HepG2 (cell line): Measurements from ENCODE around the gene RNU6-1. TPM values are rescaled to one million over a fixed set of nuclear protein-coding genes. Genes with fewer than 3 reads are reported as not detected.

Source experiments
- CBX1 ChIP-seq: IDR thresholded peaks from one replicate; pipeline ENCODE4 v1.6.1; 2016; ENCODE audit warnings: antibody characterized with exemption, low read depth
- CHD2 ChIP-seq: IDR thresholded peaks from 2 replicates; pipeline ENCODE4 v1.6.1; 2011; ENCODE audit warnings: low read depth, low read length, improper control_type of control experiment
- EHMT2 ChIP-seq: fragments of 200-600 bp; sonication (generic); IDR thresholded peaks from 2 replicates; pipeline ENCODE4 v1.7.0; 2017; ENCODE audit warnings: antibody characterized with exemption, low read depth, low read length, borderline replicate concordance
- ELF3 ChIP-seq: IDR thresholded peaks from 2 replicates; pipeline ENCODE4 v1.6.1; 2016; ENCODE audit warnings: missing genetic modification reagents, missing compliant biosample characterization
- HDAC2 ChIP-seq: sonication (generic); formaldehyde crosslinking; IDR thresholded peaks from 2 replicates; pipeline ENCODE4 v1.4.0; 2020; ENCODE audit warnings: missing genetic modification reagents
- HNF4A ChIP-seq: sonication (generic); formaldehyde crosslinking; IDR thresholded peaks from 2 replicates; pipeline ENCODE4 v1.4.0; 2020; ENCODE audit warnings: missing genetic modification reagents
- MED1 ChIP-seq: sonication (generic); formaldehyde crosslinking; IDR thresholded peaks from 2 replicates; pipeline ENCODE4 v1.4.0; 2020; ENCODE audit warnings: missing genetic modification reagents
- NFIC ChIP-seq: IDR thresholded peaks from 2 replicates; pipeline ENCODE4 v1.6.1; 2012; ENCODE audit warnings: mild to moderate bottlenecking, low read length, inconsistent platforms
- NFRKB ChIP-seq: fragments of 450-650 bp; IDR thresholded peaks from 2 replicates; pipeline ENCODE4 v1.6.1; 2017
- NKX3-1 ChIP-seq: sonication (generic); formaldehyde crosslinking; IDR thresholded peaks from 2 replicates; pipeline ENCODE4 v1.5.0; 2020; ENCODE audit warnings: missing genetic modification reagents
- POLR2AphosphoS5 ChIP-seq: IDR thresholded peaks from 2 replicates; pipeline ENCODE4 v1.6.1; 2012; ENCODE audit warnings: low read depth, low read length
- PRMT3 ChIP-seq: sonication (generic); formaldehyde crosslinking; IDR thresholded peaks from 2 replicates; pipeline ENCODE4 v1.8.1; 2022; ENCODE audit warnings: low read depth, mild to moderate bottlenecking, moderate library complexity, missing genetic modification reagents, borderline replicate concordance
- SALL1 ChIP-seq: sonication (generic); formaldehyde crosslinking; IDR thresholded peaks from 2 replicates; pipeline ENCODE4 v1.8.0; 2022; ENCODE audit warnings: mild to moderate bottlenecking, missing genetic modification reagents
- TARDBP ChIP-seq: sonication (generic); formaldehyde crosslinking; IDR thresholded peaks from 2 replicates; pipeline ENCODE4 v1.8.0; 2022; ENCODE audit warnings: mild to moderate bottlenecking, missing genetic modification reagents
- ZBTB3 ChIP-seq: sonication (generic); formaldehyde crosslinking; IDR thresholded peaks from 2 replicates; pipeline ENCODE4 v1.4.0; 2020; ENCODE audit warnings: low read depth, mild to moderate bottlenecking, moderate library complexity, missing genetic modification reagents, borderline replicate concordance
- ZFY ChIP-seq: sonication (generic); formaldehyde crosslinking; IDR thresholded peaks from 2 replicates; pipeline ENCODE4 v1.4.0; 2020; ENCODE audit warnings: missing genetic modification reagents
- ZNF143 ChIP-seq: sonication (generic); formaldehyde crosslinking; IDR thresholded peaks from 2 replicates; pipeline ENCODE4 v1.4.0; 2020; ENCODE audit warnings: missing genetic modification reagents
- ZNF30 ChIP-seq: sonication (generic); formaldehyde crosslinking; IDR thresholded peaks from 2 replicates; pipeline ENCODE4 v1.5.0; 2020; ENCODE audit warnings: mild to moderate bottlenecking, missing genetic modification reagents
- ZNF644 ChIP-seq: IDR thresholded peaks from 2 replicates; pipeline ENCODE4 v1.6.1; 2016; ENCODE audit warnings: low read depth
- polyA plus RNA-seq, 8 experiments: library from polyadenylated mRNA; depleted of rRNA in 3 of 8; stranded (reverse) in 7 of 8; unstranded in 1 of 8; fragments of >200 nt; fragmentation: Illumina TruSeq in 4 of 8; extraction: Trizol in 4 of 8; gene quantifications; 2 replicates each; pipeline versions ENCODE4 v1.2.1 to v1.2.3, GENCODE V29; 2011 to 2016; ENCODE audit warnings: low read depth in 4 of 8, missing spikeins in 1 of 8, mixed read lengths in 1 of 8; ENCODE audit not compliant: insufficient read depth in 1 of 8
- total RNA-seq, 5 experiments: library from RNA; depleted of rRNA; stranded (reverse); fragments of >200 nt; fragmentation: Illumina TruSeq; extraction: Trizol; gene quantifications; 2 replicates each; pipeline ENCODE4 v1.2.3, GENCODE V29; 2016; ENCODE audit warnings: low read depth in 1 of 5
- TF ChIP-seq, protein P1 (sequence below): IDR thresholded peaks from 2 replicates; pipeline ENCODE4 v1.6.1; 2016; ENCODE audit warnings: missing compliant biosample characterization, missing genetic modification reagents, borderline replicate concordance
- TF ChIP-seq, protein P2 (sequence below): sonication (generic); IDR thresholded peaks from 2 replicates; pipeline ENCODE4 v1.6.1; 2016; ENCODE audit warnings: low read depth, borderline replicate concordance
- TF ChIP-seq, protein P3 (sequence below): sonication (generic); formaldehyde crosslinking; IDR thresholded peaks from 2 replicates; pipeline ENCODE4 v1.4.0; 2020; ENCODE audit warnings: missing genetic modification reagents
- TF ChIP-seq, protein P4 (sequence below): sonication (generic); formaldehyde crosslinking; IDR thresholded peaks from 2 replicates; pipeline ENCODE4 v1.4.0; 2020; ENCODE audit warnings: mild to moderate bottlenecking, missing genetic modification reagents
- TF ChIP-seq, protein P5 (sequence below): sonication (generic); formaldehyde crosslinking; IDR thresholded peaks from 2 replicates; pipeline ENCODE4 v1.5.0; 2020; ENCODE audit warnings: missing genetic modification reagents, mild to moderate bottlenecking, borderline replicate concordance
- TF ChIP-seq, protein P6 (sequence below): sonication (generic); formaldehyde crosslinking; IDR thresholded peaks from 2 replicates; pipeline ENCODE4 v1.5.1; 2020; ENCODE audit warnings: mild to moderate bottlenecking, moderate library complexity, missing genetic modification reagents

RNU6-1 gene
- total and polyA plus RNA-seq, 2 of the 13 experiments (the other 11 are each of a cell fraction or from before 2014, with no cell fraction given) = under 0.01 TPM; not detected in 1

DNA sequence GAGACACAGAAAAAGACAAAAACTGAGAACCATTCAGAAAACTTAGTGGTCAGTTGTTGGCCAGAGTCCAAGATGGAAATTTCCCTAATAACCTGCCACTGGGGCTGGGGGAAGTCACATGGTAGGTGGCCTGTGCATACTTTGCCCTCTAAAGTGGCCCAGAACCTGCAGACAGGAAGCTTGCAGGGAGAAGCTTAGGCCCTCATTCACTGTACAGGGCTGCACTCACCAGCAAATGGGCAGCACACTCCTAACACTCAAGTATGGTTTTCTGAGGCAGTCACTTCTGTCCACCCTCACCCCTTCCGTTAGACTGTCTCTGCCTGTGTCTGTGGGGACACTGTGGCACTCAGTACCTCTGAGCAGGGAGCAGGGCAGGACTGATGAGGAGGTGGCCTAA, 14.5 kb upstream of the RNU6-1 start (continued):
- TF ChIP-seq, protein P1, sequence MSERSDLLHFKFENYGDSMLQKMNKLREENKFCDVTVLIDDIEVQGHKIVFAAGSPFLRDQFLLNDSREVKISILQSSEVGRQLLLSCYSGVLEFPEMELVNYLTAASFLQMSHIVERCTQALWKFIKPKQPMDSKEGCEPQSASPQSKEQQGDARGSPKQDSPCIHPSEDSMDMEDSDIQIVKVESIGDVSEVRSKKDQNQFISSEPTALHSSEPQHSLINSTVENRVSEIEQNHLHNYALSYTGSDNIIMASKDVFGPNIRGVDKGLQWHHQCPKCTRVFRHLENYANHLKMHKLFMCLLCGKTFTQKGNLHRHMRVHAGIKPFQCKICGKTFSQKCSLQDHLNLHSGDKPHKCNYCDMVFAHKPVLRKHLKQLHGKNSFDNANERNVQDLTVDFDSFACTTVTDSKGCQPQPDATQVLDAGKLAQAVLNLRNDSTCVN (CRISPR knock-in tag) = peak; percentile 60; the same call in 1 of the 2 replicates
- TF ChIP-seq POLR2AphosphoS5 (peak; percentile 61), EHMT2 (no peak), PRMT3 (CRISPR knock-in tag) (no peak), ZFY (CRISPR knock-in tag) (peak; percentile 84), CHD2 (no peak), HDAC2 (peak; percentile 53; the same call in 1 of the 2 replicates), SALL1 (CRISPR knock-in tag) (peak; percentile 51), ELF3 (CRISPR knock-in tag) (peak; percentile 33; the same call in 1 of the 2 replicates), ZNF143 (no peak), ZNF644 (0 out of 2 replicates have a peak, but pooled peaks have one; percentile 34), HNF4A (peak; percentile 69), NFRKB (no peak), NFIC (peak; percentile 76; the same call in 1 of the 2 replicates), NKX3-1 (CRISPR knock-in tag) (no peak), TARDBP (CRISPR knock-in tag) (peak; percentile 39; the same call in 1 of the 2 replicates), ZBTB3 (CRISPR knock-in tag) (no peak), MED1 (peak; percentile 64), CBX1 (peak; percentile 59), ZNF30 (CRISPR knock-in tag) (no peak)
- TF ChIP-seq, protein P2, sequence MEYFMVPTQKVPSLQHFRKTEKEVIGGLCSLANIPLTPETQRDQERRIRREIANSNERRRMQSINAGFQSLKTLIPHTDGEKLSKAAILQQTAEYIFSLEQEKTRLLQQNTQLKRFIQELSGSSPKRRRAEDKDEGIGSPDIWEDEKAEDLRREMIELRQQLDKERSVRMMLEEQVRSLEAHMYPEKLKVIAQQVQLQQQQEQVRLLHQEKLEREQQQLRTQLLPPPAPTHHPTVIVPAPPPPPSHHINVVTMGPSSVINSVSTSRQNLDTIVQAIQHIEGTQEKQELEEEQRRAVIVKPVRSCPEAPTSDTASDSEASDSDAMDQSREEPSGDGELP = peak; percentile 28; the same call in 1 of the 2 replicates
- TF ChIP-seq, protein P3, sequence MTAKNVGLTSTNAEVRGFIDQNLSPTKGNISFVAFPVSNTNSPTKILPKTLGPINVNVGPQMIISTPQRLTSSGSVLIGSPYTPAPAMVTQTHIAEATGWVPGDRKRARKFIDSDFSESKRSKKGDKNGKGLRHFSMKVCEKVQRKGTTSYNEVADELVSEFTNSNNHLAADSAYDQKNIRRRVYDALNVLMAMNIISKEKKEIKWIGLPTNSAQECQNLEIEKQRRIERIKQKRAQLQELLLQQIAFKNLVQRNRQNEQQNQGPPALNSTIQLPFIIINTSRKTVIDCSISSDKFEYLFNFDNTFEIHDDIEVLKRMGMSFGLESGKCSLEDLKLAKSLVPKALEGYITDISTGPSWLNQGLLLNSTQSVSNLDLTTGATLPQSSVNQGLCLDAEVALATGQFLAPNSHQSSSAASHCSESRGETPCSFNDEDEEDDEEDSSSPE (CRISPR knock-in tag) = 0 out of 2 replicates have a peak, but pooled peaks have one; percentile 33
- TF ChIP-seq, protein P4, sequence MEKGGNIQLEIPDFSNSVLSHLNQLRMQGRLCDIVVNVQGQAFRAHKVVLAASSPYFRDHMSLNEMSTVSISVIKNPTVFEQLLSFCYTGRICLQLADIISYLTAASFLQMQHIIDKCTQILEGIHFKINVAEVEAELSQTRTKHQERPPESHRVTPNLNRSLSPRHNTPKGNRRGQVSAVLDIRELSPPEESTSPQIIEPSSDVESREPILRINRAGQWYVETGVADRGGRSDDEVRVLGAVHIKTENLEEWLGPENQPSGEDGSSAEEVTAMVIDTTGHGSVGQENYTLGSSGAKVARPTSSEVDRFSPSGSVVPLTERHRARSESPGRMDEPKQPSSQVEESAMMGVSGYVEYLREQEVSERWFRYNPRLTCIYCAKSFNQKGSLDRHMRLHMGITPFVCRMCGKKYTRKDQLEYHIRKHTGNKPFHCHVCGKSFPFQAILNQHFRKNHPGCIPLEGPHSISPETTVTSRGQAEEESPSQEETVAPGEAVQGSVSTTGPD = no peak
- TF ChIP-seq, protein P5, sequence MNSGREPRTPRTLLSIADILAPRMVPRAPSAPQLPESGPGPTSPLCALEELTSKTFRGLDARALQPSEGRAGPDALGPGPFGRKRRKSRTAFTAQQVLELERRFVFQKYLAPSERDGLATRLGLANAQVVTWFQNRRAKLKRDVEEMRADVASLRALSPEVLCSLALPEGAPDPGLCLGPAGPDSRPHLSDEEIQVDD (CRISPR knock-in tag) = no peak
- TF ChIP-seq, protein P6, sequence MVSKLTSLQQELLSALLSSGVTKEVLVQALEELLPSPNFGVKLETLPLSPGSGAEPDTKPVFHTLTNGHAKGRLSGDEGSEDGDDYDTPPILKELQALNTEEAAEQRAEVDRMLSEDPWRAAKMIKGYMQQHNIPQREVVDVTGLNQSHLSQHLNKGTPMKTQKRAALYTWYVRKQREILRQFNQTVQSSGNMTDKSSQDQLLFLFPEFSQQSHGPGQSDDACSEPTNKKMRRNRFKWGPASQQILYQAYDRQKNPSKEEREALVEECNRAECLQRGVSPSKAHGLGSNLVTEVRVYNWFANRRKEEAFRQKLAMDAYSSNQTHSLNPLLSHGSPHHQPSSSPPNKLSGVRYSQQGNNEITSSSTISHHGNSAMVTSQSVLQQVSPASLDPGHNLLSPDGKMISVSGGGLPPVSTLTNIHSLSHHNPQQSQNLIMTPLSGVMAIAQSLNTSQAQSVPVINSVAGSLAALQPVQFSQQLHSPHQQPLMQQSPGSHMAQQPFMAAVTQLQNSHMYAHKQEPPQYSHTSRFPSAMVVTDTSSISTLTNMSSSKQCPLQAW (CRISPR knock-in tag) = 0 out of 2 replicates have a peak, but pooled peaks have one; percentile 54
